Esophagus muscularis mucosa (tissue), 4 donors: ENCODE results near the gene ICA1L. TPM values are rescaled to one million over a fixed set of nuclear protein-coding genes. Genes with fewer than 3 reads are reported as not detected.

ENCODE experiments used
- DNase-seq: peaks from one replicate; pipeline ENCODE4 v3.0.0-alpha.2; 2017; ENCODE audit errors: extremely low spot score
- H3K27ac ChIP-seq, 4 donors: fragments of 200-600 bp; sonication (generic); replicated peaks in 1 of 4; 1 replicate in 3 of 4; 2 replicates in 1 of 4; pipeline ENCODE4 v1.5.1; 2016 to 2019; ENCODE audit warnings: mild to moderate bottlenecking in 1 of 4
- H3K27me3 ChIP-seq, 4 donors: fragments of 200-600 bp; sonication (generic); one replicate each; pipeline versions ENCODE4 v1.5.1 to v1.6.0; 2016 to 2019
- H3K36me3 ChIP-seq, 4 donors: fragments of 200-600 bp; sonication (generic); one replicate each; pipeline ENCODE4 v1.5.1; 2016 to 2019
- H3K4me1 ChIP-seq, 4 donors: fragments of 200-600 bp; sonication (generic); one replicate each; pipeline ENCODE4 v1.5.1; 2016 to 2019
- H3K4me3 ChIP-seq, 4 donors: fragments of 200-600 bp; sonication (generic); 1 replicate in 2 of 4; 2 replicates in 2 of 4; pipeline ENCODE4 v1.5.1; 2016 to 2019; ENCODE audit warnings: mild to moderate bottlenecking in 4 of 4, moderate library complexity in 1 of 4
- H3K9me3 ChIP-seq, 4 donors: fragments of 200-600 bp; sonication (generic); 1 replicate in 3 of 4; 2 replicates in 1 of 4; pipeline ENCODE4 v1.5.1; 2016 to 2019
- EP300 ChIP-seq: sonication (generic); formaldehyde crosslinking; IDR thresholded peaks from one replicate; pipeline ENCODE4 v1.6.1; 2017; ENCODE audit warnings: antibody characterized with exemption
- POLR2A ChIP-seq: fragments of 450-650 bp; IDR thresholded peaks from one replicate; pipeline ENCODE4 v1.6.1; 2017; ENCODE audit warnings: antibody characterized with exemption, moderate library complexity, mild to moderate bottlenecking, low read depth
- POLR2AphosphoS5 ChIP-seq, 2 donors: sonication (generic); formaldehyde crosslinking; IDR thresholded peaks; one replicate each; pipeline ENCODE4 v1.6.1; 2017; ENCODE audit warnings: antibody characterized with exemption in 2 of 2
- WGBS: methylation state at CpG from one replicate; pipeline ENCODE4 v1.1.5; 2018; 5-methylcytosine and 5-hydroxymethylcytosine counted together
- intact Hi-C: fragments of 100-400 bp; cut with DNase I; formaldehyde crosslinking; loops from one replicate; pipeline ENCODE4 v1.15.1; 2023
- total RNA-seq, 4 donors: library from RNA; depleted of rRNA; stranded (reverse); fragments of >200 nt; gene quantifications; one replicate each; pipeline versions ENCODE4 v1.1.0 to v1.2.1, GENCODE V29; 2016
- TF ChIP-seq, protein P1 (sequence below), 3 experiments: fragments of 200-600 bp in 2 of 3; fragments of 450-650 bp in 1 of 3; sonication (generic) in 2 of 3; IDR thresholded peaks; one replicate each; pipeline ENCODE4 v1.5.1; 2017 to 2019; ENCODE audit warnings: antibody characterized with exemption in 3 of 3, mild to moderate bottlenecking in 2 of 3, moderate library complexity in 1 of 3

ICA1L gene
- total RNA-seq, 4 donors from 2014 or later = 9.6 to 14.4 (median 11.8) TPM

DNA sequence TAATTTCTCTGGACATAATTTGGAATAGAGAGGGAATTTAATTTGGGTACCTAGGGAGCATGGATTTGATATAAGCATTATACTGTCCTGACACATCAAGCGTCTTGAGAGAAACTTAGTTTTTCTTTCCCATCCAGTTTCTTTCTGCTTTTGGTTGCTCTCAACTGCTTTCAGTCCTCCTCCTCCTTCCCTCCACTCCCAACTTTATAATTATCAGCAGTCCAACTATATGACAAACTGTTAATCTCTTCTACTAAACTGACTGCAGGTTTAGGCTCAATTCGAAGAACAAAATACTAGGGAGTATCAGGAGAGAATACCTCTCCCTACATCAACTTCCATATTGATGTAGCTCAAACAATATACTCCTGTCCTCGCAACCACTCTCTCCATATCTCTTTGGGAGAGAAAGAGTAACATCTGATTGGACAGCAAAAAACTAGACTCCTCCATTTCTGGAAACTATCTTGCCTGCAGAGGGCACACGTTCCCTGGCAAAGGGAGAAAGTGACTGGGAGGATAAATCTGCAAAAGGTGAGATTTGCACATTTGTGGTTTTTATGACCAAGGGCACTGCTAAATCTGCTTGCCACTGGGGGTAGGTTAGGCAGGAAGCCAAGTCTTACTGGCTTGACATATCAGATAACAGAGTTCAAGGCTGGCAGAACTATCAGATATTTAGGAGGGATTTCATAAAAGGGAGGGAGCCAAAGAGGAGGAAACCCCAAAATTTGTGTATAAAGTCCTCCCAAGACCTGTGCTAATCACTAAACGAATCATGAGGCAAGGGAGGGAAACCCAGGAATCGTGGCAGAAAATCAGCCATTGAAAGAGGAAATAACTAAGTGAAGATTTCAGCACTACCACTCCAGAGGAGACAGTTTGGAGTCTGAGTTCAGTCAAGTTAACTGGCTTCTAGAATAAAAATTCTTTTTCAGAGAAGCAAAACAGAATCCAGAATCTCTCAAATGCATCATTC, 40.0 kb downstream of the ICA1L start:
- WGBS = 34% methylated on average over 6 of the region's 6 CpGs

DNA sequence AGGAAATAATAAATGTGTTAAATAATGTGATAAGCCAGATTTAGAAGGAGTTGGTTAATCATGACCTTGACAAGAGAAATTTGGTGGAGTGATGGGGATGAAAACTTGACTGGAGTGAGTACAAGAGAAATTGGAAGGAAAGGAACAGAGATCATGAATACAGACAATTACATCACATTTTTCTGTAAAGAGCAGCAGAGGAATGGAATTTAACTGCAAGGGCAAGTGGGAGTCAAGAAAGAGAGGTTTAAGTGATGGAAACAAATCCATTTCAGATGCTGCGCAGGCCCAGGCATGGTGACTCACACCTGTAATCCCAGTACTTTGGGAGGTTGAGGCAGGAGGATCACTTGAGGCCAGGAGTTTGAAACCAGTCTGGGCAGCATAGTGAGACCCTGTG, 46.7 kb downstream of the ICA1L start:
- Histone ChIP-seq H3K4me3 (no peak overlapping the region), H3K27me3 (no peaks in the 10 kb centered on the region), H3K36me3 (peaks cover 0 to 5% (median 0%) of the 10 kb centered on the region in 4 donors), H3K9me3 (no peaks in the 10 kb centered on the region), H3K27ac (no peak overlapping the region), H3K4me1 (no peaks in the 10 kb centered on the region)
- intact Hi-C loops = no loop called here
- TF ChIP-seq POLR2A (no peak), POLR2AphosphoS5 (IDR thresholded peaks at IDR 0.05) (no peak)
- no peak for DNase-seq
- WGBS = 93% methylated on average over 1 of the region's 1 CpG

More for the DNA sequence above, 40.0 kb downstream of the ICA1L start:
- no peak for DNase-seq
- no peak for TF ChIP-seq EP300
- TF ChIP-seq POLR2AphosphoS5 (IDR thresholded peaks at IDR 0.05) = no peak
- TF ChIP-seq POLR2A = no peak
- TF ChIP-seq, protein P1, sequence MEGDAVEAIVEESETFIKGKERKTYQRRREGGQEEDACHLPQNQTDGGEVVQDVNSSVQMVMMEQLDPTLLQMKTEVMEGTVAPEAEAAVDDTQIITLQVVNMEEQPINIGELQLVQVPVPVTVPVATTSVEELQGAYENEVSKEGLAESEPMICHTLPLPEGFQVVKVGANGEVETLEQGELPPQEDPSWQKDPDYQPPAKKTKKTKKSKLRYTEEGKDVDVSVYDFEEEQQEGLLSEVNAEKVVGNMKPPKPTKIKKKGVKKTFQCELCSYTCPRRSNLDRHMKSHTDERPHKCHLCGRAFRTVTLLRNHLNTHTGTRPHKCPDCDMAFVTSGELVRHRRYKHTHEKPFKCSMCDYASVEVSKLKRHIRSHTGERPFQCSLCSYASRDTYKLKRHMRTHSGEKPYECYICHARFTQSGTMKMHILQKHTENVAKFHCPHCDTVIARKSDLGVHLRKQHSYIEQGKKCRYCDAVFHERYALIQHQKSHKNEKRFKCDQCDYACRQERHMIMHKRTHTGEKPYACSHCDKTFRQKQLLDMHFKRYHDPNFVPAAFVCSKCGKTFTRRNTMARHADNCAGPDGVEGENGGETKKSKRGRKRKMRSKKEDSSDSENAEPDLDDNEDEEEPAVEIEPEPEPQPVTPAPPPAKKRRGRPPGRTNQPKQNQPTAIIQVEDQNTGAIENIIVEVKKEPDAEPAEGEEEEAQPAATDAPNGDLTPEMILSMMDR (IDR thresholded peaks at IDR 0.05) = peak; percentile 40 to 56 (median 42)
- Histone ChIP-seq H3K27me3 (no peaks in the 10 kb centered on the region), H3K4me3 (no peak overlapping the region), H3K9me3 (no peaks in the 10 kb centered on the region), H3K4me1 (peaks cover 0 to 8% (median 1%) of the 10 kb centered on the region in 4 donors), H3K36me3 (no peaks in the 10 kb centered on the region), H3K27ac (no peak overlapping the region)
- intact Hi-C loops = no loop called here

DNA sequence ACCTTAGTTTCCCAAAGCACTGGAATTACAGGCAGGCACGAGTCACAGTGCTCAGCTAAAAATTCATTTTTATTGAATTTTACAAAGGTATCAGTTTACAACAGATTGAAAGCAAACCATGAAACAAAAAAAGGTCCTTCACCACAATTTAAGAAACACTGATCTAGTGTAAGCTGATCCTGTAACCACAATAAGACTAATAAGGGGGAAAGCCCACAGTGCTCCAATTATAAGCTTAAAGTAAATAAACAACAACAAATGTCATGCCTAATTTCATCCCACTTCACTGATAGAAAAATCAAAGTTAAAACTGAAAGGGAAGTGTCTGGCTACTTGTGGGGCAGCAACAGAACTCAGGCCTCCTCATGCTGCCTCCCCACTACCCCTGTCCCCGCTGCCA, 49.2 kb downstream of the ICA1L start:
- 93% methylated on average over 2 of the region's 2 CpGs for WGBS

DNA sequence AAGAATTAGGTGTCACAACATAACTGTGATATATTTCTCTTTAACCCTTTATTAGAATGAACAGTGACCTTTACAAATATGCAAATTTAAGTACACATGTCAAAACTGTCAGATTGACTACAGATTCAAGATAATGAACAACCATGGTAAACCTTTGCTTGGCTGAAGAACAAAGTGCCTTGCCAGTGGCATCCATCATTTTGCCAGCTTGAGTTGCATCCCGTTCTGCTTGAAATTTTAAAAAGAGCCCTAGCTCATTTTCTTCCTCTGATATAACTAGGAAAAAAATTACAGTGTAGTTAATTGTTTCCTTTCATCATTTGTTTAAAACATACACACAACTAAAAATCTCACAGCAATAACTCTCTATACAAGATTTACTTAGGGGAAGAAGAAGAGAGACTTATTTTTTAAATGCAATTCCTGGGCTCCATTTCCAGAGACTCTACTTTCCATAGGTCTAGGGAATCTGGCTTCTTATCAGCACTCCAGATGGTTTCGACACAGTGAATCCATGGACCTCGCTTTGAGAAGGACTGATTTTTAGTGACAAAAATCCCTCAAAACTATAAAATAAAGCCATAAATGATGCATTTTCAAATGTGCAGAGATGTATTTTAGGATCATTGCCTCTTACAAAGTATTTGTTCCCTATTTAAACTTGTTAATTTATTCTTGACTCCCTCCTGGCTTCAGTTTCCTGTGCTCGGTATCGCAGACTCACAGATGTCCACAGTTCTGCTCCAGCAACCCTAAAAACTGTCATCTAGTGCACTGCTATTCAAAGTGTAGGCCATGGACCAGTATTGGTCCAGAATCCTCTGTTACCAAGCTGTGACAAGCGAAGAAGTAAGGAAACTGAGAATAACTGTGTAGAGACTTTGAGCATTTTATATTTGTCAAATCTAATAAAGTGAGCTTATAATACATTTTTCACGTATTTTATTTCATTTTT, 50.1 kb downstream of the ICA1L start:
- peaks cover 0 to 10% (median 0%) of the 10 kb centered on the region in 4 donors for H3K36me3 ChIP-seq
- H3K4me1 ChIP-seq = peaks cover 1 to 6% (median 6%) of the 10 kb centered on the region in 4 donors
- DNase-seq = no peak
- H3K27ac ChIP-seq = no peak overlapping the region
- no peaks in the 10 kb centered on the region for H3K27me3 ChIP-seq
- no peak overlapping the region for H3K4me3 ChIP-seq
- no peaks in the 10 kb centered on the region for H3K9me3 ChIP-seq
- TF ChIP-seq POLR2A (no peak), POLR2AphosphoS5 (IDR thresholded peaks at IDR 0.05) (no peak), EP300 (no peak)
- TF ChIP-seq, protein P1 (IDR thresholded peaks at IDR 0.05) = no peak
- 82% methylated on average over 7 of the region's 7 CpGs for WGBS
- intact Hi-C loops = no loop called here

More for the DNA sequence above, 49.2 kb downstream of the ICA1L start:
- Histone ChIP-seq H3K27ac (no peak overlapping the region), H3K9me3 (no peaks in the 10 kb centered on the region), H3K27me3 (no peaks in the 10 kb centered on the region), H3K36me3 (peaks cover 0 to 10% (median 0%) of the 10 kb centered on the region in 4 donors), H3K4me1 (no peaks in the 10 kb centered on the region), H3K4me3 (no peak overlapping the region)
- intact Hi-C loops = no loop called here
- no peak for TF ChIP-seq POLR2A
- TF ChIP-seq, protein P1 (IDR thresholded peaks at IDR 0.05) = no peak
- TF ChIP-seq EP300 = no peak
- TF ChIP-seq POLR2AphosphoS5 (IDR thresholded peaks at IDR 0.05) = no peak
- DNase-seq = no peak
